HG02870 (cell line): Measurements from ENCODE around the gene ANTXR1.

ENCODE experiments used
- ATAC-seq: cut with Tn5 transposase; IDR thresholded peaks from one replicate; pipeline ENCODE4 v1.9.1; 2021; ENCODE audit warnings: mild to moderate bottlenecking, moderate library complexity; ENCODE audit not compliant: unreplicated experiment

The ANTXR1 gene

GRCh38 chr2:69013142-69013839 is at the start of gene ANTXR1:
Gene ANTXR1, plus strand, starts transcription at chr2:69013179. Its CDS starts 321 bp downstream, at chr2:69013500.
- ATAC-seq: no peak

GRCh38 chr2:68964282-68964681 is 48.7 kb upstream of the ANTXR1 start:
- ATAC-seq: no peak

GRCh38 chr2:68968221-68968620 is 44.8 kb upstream of the ANTXR1 start:
- no peak for ATAC-seq

- no peak for ATAC-seq
Observed at GRCh38 chr2:68969736-68970490, 43.1 kb upstream of the ANTXR1 start.

GRCh38 chr2:68970566-68971265 is 42.3 kb upstream of the ANTXR1 start:
- ATAC-seq: no peak

- ATAC-seq: no peak
Observed at GRCh38 chr2:68971591-68972231, 41.3 kb upstream of the ANTXR1 start.

- no peak for ATAC-seq
Observed at GRCh38 chr2:68974251-68974650, 38.7 kb upstream of the ANTXR1 start, which contains the start of gene GKN1. Gene GKN1, plus strand, starts transcription at chr2:68974636. Its CDS starts 42 bp downstream, at chr2:68974678.

GRCh38 chr2:68974946-68975665 is 37.9 kb upstream of the ANTXR1 start:
- no peak for ATAC-seq

- no peak for ATAC-seq
Observed at GRCh38 chr2:68975844-68976243, 37.1 kb upstream of the ANTXR1 start.

- no peak for ATAC-seq
Observed at GRCh38 chr2:68977453-68977852, 35.5 kb upstream of the ANTXR1 start.

GRCh38 chr2:68978098-68978497 is 34.9 kb upstream of the ANTXR1 start:
- ATAC-seq: no peak

- no peak for ATAC-seq
Observed at GRCh38 chr2:68980956-68981355, 32.0 kb upstream of the ANTXR1 start.

GRCh38 chr2:68987021-68987503 is 25.9 kb upstream of the ANTXR1 start:
- ATAC-seq: no peak

GRCh38 chr2:68989035-68989434 is 23.9 kb upstream of the ANTXR1 start:
- ATAC-seq: no peak

GRCh38 chr2:68992341-68992740 is 20.6 kb upstream of the ANTXR1 start:
- no peak for ATAC-seq

GRCh38 chr2:68992933-68993332 is 20.0 kb upstream of the ANTXR1 start:
- no peak for ATAC-seq

GRCh38 chr2:68993660-68994059 is 19.3 kb upstream of the ANTXR1 start:
- ATAC-seq: no peak

- no peak for ATAC-seq
Observed at GRCh38 chr2:68994864-68995263, 18.1 kb upstream of the ANTXR1 start.

- ATAC-seq: no peak
Observed at GRCh38 chr2:68995916-68996315, 17.1 kb upstream of the ANTXR1 start.

GRCh38 chr2:68997401-68997800 is 15.6 kb upstream of the ANTXR1 start:
- no peak for ATAC-seq
